HCT116 (cell line): ENCODE data around the gene EPHX1.

Experiments
- CEBPB ChIP-seq: IDR thresholded peaks from 2 replicates; pipeline ENCODE4 v1.6.1; 2012; ENCODE audit warnings: low read depth
- EZH2 ChIP-seq: fragments of 200-600 bp; sonication (generic); IDR thresholded peaks from 2 replicates; pipeline ENCODE4 v1.6.1; 2017; ENCODE audit warnings: antibody characterized with exemption, mixed run types
- FOSL1 ChIP-seq: IDR thresholded peaks from 2 replicates; pipeline ENCODE4 v1.6.1; 2012; ENCODE audit warnings: low read depth
- POLR2A ChIP-seq: IDR thresholded peaks from 2 replicates; pipeline ENCODE4 v1.7.0; 2011; ENCODE audit warnings: borderline replicate concordance; ENCODE audit not compliant: insufficient read depth, insufficient read length; ENCODE audit errors: extremely low read depth
- POLR2AphosphoS5 ChIP-seq: IDR thresholded peaks from 2 replicates; pipeline ENCODE4 v1.6.1; 2011; ENCODE audit warnings: mild to moderate bottlenecking, low read depth, low read length, moderate library complexity
- RAD21 ChIP-seq: IDR thresholded peaks from 2 replicates; pipeline ENCODE4 v1.6.1; 2012; ENCODE audit warnings: low read depth, mild to moderate bottlenecking
- SP1 ChIP-seq: IDR thresholded peaks from 2 replicates; pipeline ENCODE4 v1.6.1; 2012; ENCODE audit warnings: low read depth
- TF ChIP-seq, protein P1 (sequence below), 3 experiments: fragments of 200-600 bp in 1 of 3; sonication (generic) in 1 of 3; IDR thresholded peaks in 2 of 3; conservative IDR thresholded peaks in 1 of 3; 2 replicates each; pipeline ENCODE4 v1.5.1; 2012 to 2017; ENCODE audit warnings: low read depth in 2 of 3, low read length in 2 of 3, antibody characterized with exemption in 1 of 3, borderline replicate concordance in 1 of 3, control low read depth in 1 of 3, mild to moderate bottlenecking in 1 of 3, mixed read lengths in 1 of 3, mixed run types in 1 of 3, moderate library complexity in 1 of 3; ENCODE audit not compliant: insufficient read depth in 1 of 3
- TF ChIP-seq, protein P2 (sequence below): IDR thresholded peaks from 2 replicates; pipeline ENCODE4 v1.6.1; 2012; ENCODE audit warnings: low read depth
- TF ChIP-seq, protein P3 (sequence below): IDR thresholded peaks from 2 replicates; pipeline ENCODE4 v1.6.1; 2012

DNA sequence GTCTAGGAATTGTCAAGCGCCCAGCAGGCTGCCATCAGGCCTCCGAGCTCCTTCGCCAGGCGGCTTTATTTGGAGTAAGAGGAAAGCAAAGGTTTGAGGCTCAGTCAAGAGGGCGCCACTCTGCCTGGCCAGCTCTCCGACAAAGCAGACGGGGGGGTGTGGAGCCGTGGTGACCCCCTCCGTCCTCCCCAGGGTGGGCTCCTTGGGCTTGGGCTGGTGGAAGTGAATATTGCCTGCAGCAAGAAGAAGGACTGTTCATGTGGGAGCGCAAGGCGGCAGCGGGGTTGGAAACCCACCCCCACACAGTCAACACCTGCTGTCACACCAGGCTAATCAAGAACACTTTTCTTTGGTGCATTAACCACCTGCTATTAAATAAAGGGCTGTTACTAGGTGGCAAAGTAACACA, 14.6 kb downstream of the EPHX1 start:
- TF ChIP-seq, protein P1, sequence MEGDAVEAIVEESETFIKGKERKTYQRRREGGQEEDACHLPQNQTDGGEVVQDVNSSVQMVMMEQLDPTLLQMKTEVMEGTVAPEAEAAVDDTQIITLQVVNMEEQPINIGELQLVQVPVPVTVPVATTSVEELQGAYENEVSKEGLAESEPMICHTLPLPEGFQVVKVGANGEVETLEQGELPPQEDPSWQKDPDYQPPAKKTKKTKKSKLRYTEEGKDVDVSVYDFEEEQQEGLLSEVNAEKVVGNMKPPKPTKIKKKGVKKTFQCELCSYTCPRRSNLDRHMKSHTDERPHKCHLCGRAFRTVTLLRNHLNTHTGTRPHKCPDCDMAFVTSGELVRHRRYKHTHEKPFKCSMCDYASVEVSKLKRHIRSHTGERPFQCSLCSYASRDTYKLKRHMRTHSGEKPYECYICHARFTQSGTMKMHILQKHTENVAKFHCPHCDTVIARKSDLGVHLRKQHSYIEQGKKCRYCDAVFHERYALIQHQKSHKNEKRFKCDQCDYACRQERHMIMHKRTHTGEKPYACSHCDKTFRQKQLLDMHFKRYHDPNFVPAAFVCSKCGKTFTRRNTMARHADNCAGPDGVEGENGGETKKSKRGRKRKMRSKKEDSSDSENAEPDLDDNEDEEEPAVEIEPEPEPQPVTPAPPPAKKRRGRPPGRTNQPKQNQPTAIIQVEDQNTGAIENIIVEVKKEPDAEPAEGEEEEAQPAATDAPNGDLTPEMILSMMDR (IDR thresholded peaks at IDR 0.05 in 2 of 3, conservative IDR thresholded peaks at IDR 0.05 in 1 of 3; ENCODE audit: borderline replicate concordance in 1 of 3, insufficient read depth in 1 of 3, low read depth in 2 of 3, low read length in 2 of 3), result no peak
- TF ChIP-seq CEBPB, result no peak
- no peak for TF ChIP-seq POLR2A
- no peak for TF ChIP-seq SP1
- TF ChIP-seq RAD21, result no peak
- no peak for TF ChIP-seq EZH2
- TF ChIP-seq POLR2AphosphoS5, result no peak
- TF ChIP-seq, protein P2, sequence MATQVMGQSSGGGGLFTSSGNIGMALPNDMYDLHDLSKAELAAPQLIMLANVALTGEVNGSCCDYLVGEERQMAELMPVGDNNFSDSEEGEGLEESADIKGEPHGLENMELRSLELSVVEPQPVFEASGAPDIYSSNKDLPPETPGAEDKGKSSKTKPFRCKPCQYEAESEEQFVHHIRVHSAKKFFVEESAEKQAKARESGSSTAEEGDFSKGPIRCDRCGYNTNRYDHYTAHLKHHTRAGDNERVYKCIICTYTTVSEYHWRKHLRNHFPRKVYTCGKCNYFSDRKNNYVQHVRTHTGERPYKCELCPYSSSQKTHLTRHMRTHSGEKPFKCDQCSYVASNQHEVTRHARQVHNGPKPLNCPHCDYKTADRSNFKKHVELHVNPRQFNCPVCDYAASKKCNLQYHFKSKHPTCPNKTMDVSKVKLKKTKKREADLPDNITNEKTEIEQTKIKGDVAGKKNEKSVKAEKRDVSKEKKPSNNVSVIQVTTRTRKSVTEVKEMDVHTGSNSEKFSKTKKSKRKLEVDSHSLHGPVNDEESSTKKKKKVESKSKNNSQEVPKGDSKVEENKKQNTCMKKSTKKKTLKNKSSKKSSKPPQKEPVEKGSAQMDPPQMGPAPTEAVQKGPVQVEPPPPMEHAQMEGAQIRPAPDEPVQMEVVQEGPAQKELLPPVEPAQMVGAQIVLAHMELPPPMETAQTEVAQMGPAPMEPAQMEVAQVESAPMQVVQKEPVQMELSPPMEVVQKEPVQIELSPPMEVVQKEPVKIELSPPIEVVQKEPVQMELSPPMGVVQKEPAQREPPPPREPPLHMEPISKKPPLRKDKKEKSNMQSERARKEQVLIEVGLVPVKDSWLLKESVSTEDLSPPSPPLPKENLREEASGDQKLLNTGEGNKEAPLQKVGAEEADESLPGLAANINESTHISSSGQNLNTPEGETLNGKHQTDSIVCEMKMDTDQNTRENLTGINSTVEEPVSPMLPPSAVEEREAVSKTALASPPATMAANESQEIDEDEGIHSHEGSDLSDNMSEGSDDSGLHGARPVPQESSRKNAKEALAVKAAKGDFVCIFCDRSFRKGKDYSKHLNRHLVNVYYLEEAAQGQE, result no peak
- TF ChIP-seq, protein P3, sequence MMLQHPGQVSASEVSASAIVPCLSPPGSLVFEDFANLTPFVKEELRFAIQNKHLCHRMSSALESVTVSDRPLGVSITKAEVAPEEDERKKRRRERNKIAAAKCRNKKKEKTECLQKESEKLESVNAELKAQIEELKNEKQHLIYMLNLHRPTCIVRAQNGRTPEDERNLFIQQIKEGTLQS, result no peak
- TF ChIP-seq FOSL1, result no peak
